H1 (cell line): ENCODE measurements around the gene EPG5. TPM values are rescaled to one million over a fixed set of nuclear protein-coding genes. Genes with fewer than 3 reads are reported as not detected.

Experiments
- CTCF ChIA-PET: fragments of 300-600 bp; sonication (Branson Sonifier 250); formaldehyde crosslinking; loops from one replicate; lab custom pipeline; 2021; ENCODE audit not compliant: partially characterized antibody; lab: Charles Lee
- POLR2A ChIA-PET: fragments of 300-600 bp; sonication (Branson Sonifier 250); formaldehyde crosslinking; loops from one replicate; lab custom pipeline; 2021; ENCODE audit warnings: inconsistent platforms; ENCODE audit not compliant: partially characterized antibody; lab: Charles Lee
- DNase-seq, 2 experiments: peaks; one replicate each; pipeline versions ENCODE4 v3.0.0 to v3.0.0-alpha.2; 2010 to 2022; ENCODE audit warnings: low spot score in 2 of 2, low read depth in 1 of 2, mixed read lengths in 1 of 2
- FAIRE-seq: peaks from 2 replicates; lab custom pipeline; 2011; peaks lifted over from hg19 to GRCh38; lab: Jason Lieb, UNC
- H2AFZ ChIP-seq: 2 replicates; pipeline ENCODE4 v1.8.1; 2012; ENCODE audit warnings: low read length, inconsistent platforms
- H2AK5ac ChIP-seq: 2 replicates; pipeline ENCODE4 v1.6.1; 2013; ENCODE audit warnings: low read depth, low read length
- H2BK120ac ChIP-seq: replicated peaks from 2 replicates; pipeline ENCODE3; 2013; ENCODE audit warnings: low read depth, low read length, inconsistent platforms
- H2BK12ac ChIP-seq: 2 replicates; pipeline ENCODE4 v1.6.1; 2013; ENCODE audit warnings: low read depth, low read length
- H2BK15ac ChIP-seq: 2 replicates; pipeline ENCODE4 v1.6.1; 2013; ENCODE audit warnings: low read length
- H2BK20ac ChIP-seq: 2 replicates; pipeline ENCODE4 v1.6.1; 2013; ENCODE audit warnings: low read length
- H2BK5ac ChIP-seq: 2 replicates; pipeline ENCODE4 v1.6.1; 2013; ENCODE audit warnings: low read depth, low read length
- H3K14ac ChIP-seq: 2 replicates; pipeline ENCODE4 v1.6.1; 2013; ENCODE audit warnings: inconsistent platforms; ENCODE audit not compliant: insufficient read length
- H3K18ac ChIP-seq: 2 replicates; pipeline ENCODE4 v1.6.1; 2013; ENCODE audit warnings: low read length; ENCODE audit errors: extremely low read depth
- H3K23ac ChIP-seq: 2 replicates; pipeline ENCODE4 v1.6.1; 2013; ENCODE audit warnings: inconsistent platforms; ENCODE audit not compliant: insufficient read length
- H3K23me2 ChIP-seq: 2 replicates; pipeline ENCODE4 v1.6.1; 2013; ENCODE audit warnings: low read depth, low read length
- H3K27ac ChIP-seq: 2 replicates; pipeline ENCODE4 v1.6.1; 2011; ENCODE audit warnings: low read depth, low read length, inconsistent platforms
- H3K27me3 ChIP-seq, 4 experiments: replicated peaks in 1 of 4; 1 replicate in 1 of 4; 2 replicates in 3 of 4; pipeline versions ENCODE4 v1.6.1 to v1.8.1; 2011 to 2013; ENCODE audit warnings: low read length in 3 of 4, mild to moderate bottlenecking in 3 of 4, inconsistent platforms in 2 of 4, mixed read lengths in 2 of 4, moderate library complexity in 1 of 4; ENCODE audit not compliant: control insufficient read depth in 3 of 4, insufficient read depth in 3 of 4; ENCODE audit errors: extremely low read depth in 1 of 4
- H3K36me3 ChIP-seq, 4 experiments: 2 replicates each; pipeline versions ENCODE4 v1.6.1 to v1.8.1; 2011 to 2013; ENCODE audit warnings: mild to moderate bottlenecking in 4 of 4, low read length in 3 of 4, moderate library complexity in 2 of 4, control low read depth in 1 of 4, inconsistent platforms in 1 of 4; ENCODE audit not compliant: insufficient read depth in 4 of 4, control insufficient read depth in 2 of 4
- H3K4ac ChIP-seq: replicated peaks from 2 replicates; pipeline ENCODE3; 2013; ENCODE audit warnings: low read length, low read depth, mixed read lengths, inconsistent platforms; ENCODE audit not compliant: insufficient read length
- H3K4me1 ChIP-seq, 4 experiments: replicated peaks in 1 of 4; 1 replicate in 1 of 4; 2 replicates in 3 of 4; pipeline versions ENCODE4 v1.6.1 to v1.8.1; 2011 to 2013; ENCODE audit warnings: low read length in 3 of 4, inconsistent platforms in 2 of 4, mixed read lengths in 1 of 4; ENCODE audit not compliant: insufficient read depth in 4 of 4, control insufficient read depth in 3 of 4
- H3K4me2 ChIP-seq, 2 experiments: 2 replicates each; pipeline versions ENCODE4 v1.6.1 to v1.8.1; 2011 to 2013; ENCODE audit warnings: low read depth in 2 of 2, low read length in 2 of 2, control low read depth in 1 of 2, inconsistent platforms in 1 of 2, mild to moderate bottlenecking in 1 of 2; ENCODE audit not compliant: insufficient read depth in 1 of 2
- H3K4me3 ChIP-seq, 4 experiments: fragments of 200-600, 300-600 bp in 1 of 4; sonication (generic), shearing (Covaris generic), sonication (Bioruptor Twin) in 1 of 4; 2 replicates each; pipeline versions ENCODE4 v1.5.1 to v1.8.1; 2011 to 2016; ENCODE audit warnings: low read length in 4 of 4, low read depth in 3 of 4, control low read depth in 2 of 4, inconsistent platforms in 2 of 4, mild to moderate bottlenecking in 2 of 4, mixed read lengths in 1 of 4, moderate library complexity in 1 of 4; ENCODE audit not compliant: insufficient read depth in 2 of 4; ENCODE audit errors: extremely low read depth in 1 of 4
- H3K56ac ChIP-seq: replicated peaks from 2 replicates; pipeline ENCODE3; 2013; ENCODE audit warnings: low read depth, mild to moderate bottlenecking, mixed read lengths, low read length, inconsistent platforms; ENCODE audit not compliant: insufficient read length
- H3K79me1 ChIP-seq: 2 replicates; pipeline ENCODE4 v1.6.1; 2013; ENCODE audit warnings: low read depth, low read length, control low read depth
- H3K79me2 ChIP-seq, 2 experiments: 2 replicates each; pipeline versions ENCODE4 v1.6.1 to v1.8.1; 2012 to 2013; ENCODE audit warnings: low read length in 2 of 2, mild to moderate bottlenecking in 2 of 2, inconsistent platforms in 1 of 2; ENCODE audit not compliant: insufficient read depth in 2 of 2, control insufficient read depth in 1 of 2
- H3K9ac ChIP-seq, 4 experiments: replicated peaks in 1 of 4; 1 replicate in 1 of 4; 2 replicates in 3 of 4; pipeline versions ENCODE4 v1.6.1 to v1.8.1; 2011 to 2013; ENCODE audit warnings: low read depth in 3 of 4, low read length in 3 of 4, control low read depth in 2 of 4, mild to moderate bottlenecking in 2 of 4, moderate library complexity in 2 of 4, inconsistent platforms in 1 of 4; ENCODE audit errors: extremely low read depth in 1 of 4
- H3K9me3 ChIP-seq, 2 experiments: 2 replicates each; pipeline versions ENCODE4 v1.6.1 to v1.8.1; 2012 to 2013; ENCODE audit warnings: mild to moderate bottlenecking in 2 of 2, moderate library complexity in 2 of 2, control low read depth in 1 of 2, inconsistent platforms in 1 of 2, low read depth in 1 of 2, low read length in 1 of 2, mixed read lengths in 1 of 2; ENCODE audit not compliant: insufficient read depth in 2 of 2
- H4K20me1 ChIP-seq, 2 experiments: replicated peaks in 1 of 2; 2 replicates each; pipeline versions ENCODE3 to v1.8.1; 2011 to 2013; ENCODE audit warnings: inconsistent platforms in 2 of 2, low read length in 2 of 2, mild to moderate bottlenecking in 1 of 2; ENCODE audit not compliant: insufficient read depth in 2 of 2, control insufficient read depth in 1 of 2
- H4K5ac ChIP-seq: 2 replicates; pipeline ENCODE4 v1.6.1; 2013; ENCODE audit warnings: low read length, low read depth, mixed read lengths, inconsistent platforms; ENCODE audit not compliant: insufficient read length
- H4K8ac ChIP-seq: 2 replicates; pipeline ENCODE4 v1.8.0; 2013; ENCODE audit warnings: mild to moderate bottlenecking, moderate library complexity, low read length, inconsistent platforms; ENCODE audit not compliant: insufficient read depth; ENCODE audit errors: extremely low read depth
- H4K91ac ChIP-seq: replicated peaks from 2 replicates; pipeline ENCODE3; 2013; ENCODE audit warnings: low read length, mixed read lengths, inconsistent platforms; ENCODE audit not compliant: insufficient read length
- ATF3 ChIP-seq: IDR thresholded peaks from 2 replicates; pipeline ENCODE4 v1.6.1; 2011; ENCODE audit warnings: low read depth, mild to moderate bottlenecking, low read length; ENCODE audit not compliant: insufficient read depth
- BCL11A ChIP-seq, 2 experiments: IDR thresholded peaks; one replicate each; pipeline ENCODE4 v1.6.1; 2011; ENCODE audit warnings: low read depth in 2 of 2, low read length in 2 of 2, mild to moderate bottlenecking in 2 of 2
- CBX5 ChIP-seq: fragments of 300-800, 300-1000 bp; sonication (generic); IDR thresholded peaks from 2 replicates; pipeline ENCODE4 v1.7.1; 2016; ENCODE audit warnings: antibody characterized with exemption, low read length, low read depth
- GTF2F1 ChIP-seq: IDR thresholded peaks from 2 replicates; pipeline ENCODE4 v1.6.1; 2012; ENCODE audit warnings: low read depth, low read length, improper control_type of control experiment, borderline replicate concordance
- KDM4A ChIP-seq: IDR thresholded peaks from one replicate; pipeline ENCODE4 v1.7.1; 2012; ENCODE audit warnings: low read depth, mild to moderate bottlenecking, moderate library complexity, low read length, inconsistent platforms; ENCODE audit not compliant: severe bottlenecking
- POU5F1 ChIP-seq: IDR thresholded peaks from 2 replicates; pipeline ENCODE4 v1.6.1; 2011; ENCODE audit warnings: low read depth, mild to moderate bottlenecking, low read length, moderate library complexity
- RAD21 ChIP-seq, 2 experiments: IDR thresholded peaks in 1 of 2; conservative IDR thresholded peaks in 1 of 2; 2 replicates each; pipeline ENCODE4 v1.6.1; 2011; ENCODE audit warnings: low read depth in 2 of 2, low read length in 2 of 2, improper control_type of control experiment in 1 of 2, inconsistent platforms in 1 of 2, mild to moderate bottlenecking in 1 of 2, moderate library complexity in 1 of 2
- RNF2 ChIP-seq: fragments of 200-900, 300-1000 bp; sonication (generic); IDR thresholded peaks from 2 replicates; pipeline ENCODE4 v1.7.1; 2016; ENCODE audit warnings: borderline replicate concordance, low read depth, mild to moderate bottlenecking, antibody characterized with exemption, low read length; ENCODE audit not compliant: poor library complexity, severe bottlenecking; ENCODE audit errors: missing control alignments
- SP1 ChIP-seq: IDR thresholded peaks from 2 replicates; pipeline ENCODE4 v1.6.1; 2011; ENCODE audit warnings: low read depth, low read length
- YY1 ChIP-seq: IDR thresholded peaks from 2 replicates; pipeline ENCODE4 v1.6.1; 2011; ENCODE audit warnings: low read depth, mild to moderate bottlenecking, low read length
- WGBS, 2 experiments: shearing (Covaris generic) in 1 of 2; methylation state at CpG; one replicate each; pipeline versions ENCODE4 v1.1.6 to v1.1.7; 2013 to 2015; ENCODE audit warnings: low lambda C conversion rate in 2 of 2, mixed read lengths in 2 of 2, inconsistent platforms in 1 of 2, low coverage in 1 of 2, missing lambda C conversion rate in 1 of 2; ENCODE audit not compliant: insufficient replicate concordance in 2 of 2, insufficient coverage in 1 of 2, insufficient read length in 1 of 2; ENCODE audit errors: extremely low coverage in 1 of 2, missing lambda C conversion rate in 1 of 2; 5-methylcytosine and 5-hydroxymethylcytosine counted together
- polyA plus RNA-seq, 7 experiments: library from polyadenylated mRNA; depleted of rRNA in 3 of 7; stranded (reverse) in 5 of 7; unstranded in 2 of 7; fragments of >200 nt in 5 of 7; fragments of 200-250 nt in 2 of 7; gene quantifications; 1 replicate in 5 of 7; 2 replicates in 1 of 7; 4 replicates in 1 of 7; pipeline versions ENCODE4 v1.2.1 to v1.2.3, GENCODE V29; 2011 to 2013; ENCODE audit warnings: missing spikeins in 2 of 7, mixed read lengths in 2 of 7
- total RNA-seq: library from RNA; stranded (reverse); fragmentation: NEBNext Ultra II Directional; extraction: Animal tissue kit (Norgen Biotek cat#: 25700); gene quantifications from 2 replicates; pipeline ENCODE4 v1.2.1, GENCODE V29; 2021

EPG5 gene
- total and polyA plus RNA-seq, 2 of the 8 experiments (the other 6 are each of a cell fraction or from before 2014, with no cell fraction given), result 14.1 to 18.3 TPM

GRCh38 chr18:45825258-45826044 lies 141.7 kb downstream of the EPG5 start, which contains the start of gene SIGLEC15:
SIGLEC15 (plus strand) TSS chr18:45825675; CDS start chr18:45825729, 54 bp downstream.
- no peak for FAIRE-seq
- CTCF ChIA-PET, result interaction anchor here (0.9 to 1.8 kb wide), 3 partner anchors 9 to 55 kb away, joined by 3 to 4 read pairs (median 4); no protein-coding TSS in a partner anchor
- 80% methylated on average over 11 of the region's 12 CpGs; no CpG with 5 or more reads in 1 of the 2 experiments for WGBS, 2 experiments
- no peak for TF ChIP-seq GTF2F1
- TF ChIP-seq CBX5, result no peak
- TF ChIP-seq RAD21 (IDR thresholded peaks at IDR 0.05 in 1 of 2, conservative IDR thresholded peaks at IDR 0.05 in 1 of 2; ENCODE audit: low read depth in 2 of 2, low read length in 2 of 2), result no peak
- no peak for TF ChIP-seq ATF3
- no peak for TF ChIP-seq KDM4A
- TF ChIP-seq RNF2, result no peak
- no peak for TF ChIP-seq POU5F1
- TF ChIP-seq BCL11A (IDR thresholded peaks at IDR 0.05; ENCODE audit: low read depth in 2 of 2, low read length in 2 of 2), result no peak
- no peak for TF ChIP-seq YY1
- no peak for TF ChIP-seq SP1

More at GRCh38 chr18:45825258-45826044, 141.7 kb downstream of the EPG5 start, which contains the start of gene SIGLEC15:
- Histone ChIP-seq H3K4me3 (no peak within 1 kb of the TSS), H3K23me2 (no peaks in the 10 kb centered on the region; the same call in 1 of the 2 replicates), H2BK12ac (peak within 1 kb of the TSS; percentile 60; the same call in 1 of the 2 replicates), H3K23ac (no peak within 1 kb of the TSS), H2AFZ (no peak within 1 kb of the TSS), H3K4me2 (no peak within 1 kb of the TSS), H4K91ac (peak within 1 kb of the TSS; percentile 47), H3K27ac (no peak within 1 kb of the TSS), H3K36me3 (no peaks in the 10 kb centered on the region), H4K5ac (no peak within 1 kb of the TSS), H3K4me1 (peaks cover 0 to 20% (median 6%) of the 10 kb centered on the region in 4 experiments; a peak in 6 of 7 replicates), H3K14ac (no peak within 1 kb of the TSS), H3K79me1 (no peaks in the 10 kb centered on the region), H2BK15ac (0 out of 2 replicates have a peak within 1 kb of the TSS, but pooled peaks have one; percentile 61), H2BK20ac (peak within 1 kb of the TSS; percentile 10; the same call in 1 of the 2 replicates), H3K9ac (no peak within 1 kb of the TSS), H3K18ac (peak within 1 kb of the TSS; percentile 32; the same call in 1 of the 2 replicates), H3K27me3 (no peaks in the 10 kb centered on the region), H4K20me1 (no peaks in the 10 kb centered on the region), H3K56ac (no peak within 1 kb of the TSS), H3K9me3 (no peaks in the 10 kb centered on the region), H4K8ac (no peak within 1 kb of the TSS; the same call in 1 of the 2 replicates), H2AK5ac (0 out of 2 replicates have a peak within 1 kb of the TSS, but pooled peaks have one; percentile 75), H2BK120ac (no peak within 1 kb of the TSS), H2BK5ac (0 out of 2 replicates have a peak within 1 kb of the TSS, but pooled peaks have one; percentile 52), H3K4ac (no peak within 1 kb of the TSS), H3K79me2 (no peaks in the 10 kb centered on the region)
- POLR2A ChIA-PET, result no interaction called here
- DNase-seq, result peak in 1 of 2 experiments; percentile 48
